HG03045 (cell line): ENCODE data around the gene UBE2U.
"Not testable (repeated sequence)": the region's sequence is repeated elsewhere in the genome, so short reads cannot be mapped to it uniquely, and the experiment has no call there.

Source experiments
- ATAC-seq: cut with Tn5 transposase; IDR thresholded peaks from one replicate; pipeline ENCODE4 v1.9.1; 2021; ENCODE audit warnings: mild to moderate bottlenecking, moderate library complexity; ENCODE audit not compliant: unreplicated experiment

UBE2U gene

GRCh38 chr1:64236541-64236954, 33.1 kb downstream of the UBE2U start:
- no peak for ATAC-seq

- not testable (repeated sequence) for ATAC-seq
These were observed 36.1 kb downstream of the UBE2U start for GRCh38 chr1:64239519-64239918.

GRCh38 chr1:64240206-64240605, 36.8 kb downstream of the UBE2U start:
- ATAC-seq, result no peak

- ATAC-seq, result no peak
These were observed 37.6 kb downstream of the UBE2U start for GRCh38 chr1:64241069-64241468.

GRCh38 chr1:64242895-64243756, 39.7 kb downstream of the UBE2U start:
- no peak for ATAC-seq

DNA sequence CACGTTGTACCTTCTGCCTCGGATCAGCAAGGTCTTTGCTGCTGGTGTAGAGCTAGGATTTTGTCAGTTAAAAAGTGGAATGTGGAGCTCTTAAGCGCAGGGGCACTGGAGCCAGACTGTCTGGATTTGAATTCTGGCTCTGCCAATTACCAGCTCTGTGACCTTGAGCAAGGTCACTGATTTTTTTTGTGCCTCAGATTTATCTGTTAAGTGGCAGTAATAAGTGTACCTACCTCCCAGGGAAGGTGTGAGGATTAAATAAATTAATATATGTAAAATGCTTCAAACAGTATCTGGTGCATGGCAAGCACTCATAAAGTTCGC, 40.3 kb downstream of the UBE2U start:
- ATAC-seq, result no peak

- no peak for ATAC-seq
These were observed 42.1 kb downstream of the UBE2U start for GRCh38 chr1:64245495-64245894.

DNA sequence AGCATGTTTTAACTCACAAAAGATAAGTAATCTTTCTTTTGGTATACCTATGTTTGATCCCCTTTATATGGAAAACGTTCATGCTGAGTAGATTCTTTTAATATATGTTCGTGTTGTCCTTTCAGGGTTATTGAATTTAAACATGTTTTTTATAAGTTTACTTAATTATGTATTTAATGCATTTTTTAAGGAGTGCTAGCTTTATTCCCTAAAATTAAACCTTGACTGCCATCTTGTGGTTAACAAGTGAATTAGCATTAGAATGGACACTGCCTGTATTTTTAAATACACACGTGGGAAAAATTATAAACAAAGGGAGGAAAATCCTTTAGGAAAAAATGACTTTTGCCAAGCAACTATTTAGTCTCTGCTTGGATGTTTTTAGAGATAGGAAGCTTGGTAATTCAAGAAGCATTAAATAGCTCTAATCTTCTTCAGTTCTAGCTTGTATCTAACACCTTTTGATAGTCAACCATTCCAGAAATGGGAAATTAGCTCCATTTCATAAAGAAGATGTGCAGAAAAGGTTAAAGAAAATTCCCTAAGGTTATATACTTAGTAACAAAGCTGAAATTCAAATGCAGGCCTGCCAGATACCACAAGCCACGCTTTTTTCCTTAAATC, 43.0 kb downstream of the UBE2U start:
- ATAC-seq, result no peak

- ATAC-seq, result no peak
These were observed 44.6 kb downstream of the UBE2U start for GRCh38 chr1:64248065-64248464.

DNA sequence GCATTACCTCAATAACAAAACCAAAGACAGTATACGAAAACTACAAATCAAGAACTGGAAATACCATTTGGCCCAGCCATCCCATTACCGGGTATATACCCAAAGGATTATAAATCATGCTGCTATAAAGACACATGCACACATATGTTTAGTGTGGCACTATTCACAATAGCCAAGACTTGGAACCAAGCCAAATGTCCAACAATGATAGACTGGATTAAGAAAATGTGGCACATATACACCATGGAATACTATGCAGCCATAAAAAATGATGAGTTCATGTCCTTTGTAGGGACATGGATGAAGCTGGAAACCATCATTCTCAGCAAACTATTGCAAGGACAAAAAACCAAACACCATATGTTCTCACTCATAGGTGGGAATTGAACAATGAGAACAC, 47.0 kb downstream of the UBE2U start:
- not testable (repeated sequence) for ATAC-seq

DNA sequence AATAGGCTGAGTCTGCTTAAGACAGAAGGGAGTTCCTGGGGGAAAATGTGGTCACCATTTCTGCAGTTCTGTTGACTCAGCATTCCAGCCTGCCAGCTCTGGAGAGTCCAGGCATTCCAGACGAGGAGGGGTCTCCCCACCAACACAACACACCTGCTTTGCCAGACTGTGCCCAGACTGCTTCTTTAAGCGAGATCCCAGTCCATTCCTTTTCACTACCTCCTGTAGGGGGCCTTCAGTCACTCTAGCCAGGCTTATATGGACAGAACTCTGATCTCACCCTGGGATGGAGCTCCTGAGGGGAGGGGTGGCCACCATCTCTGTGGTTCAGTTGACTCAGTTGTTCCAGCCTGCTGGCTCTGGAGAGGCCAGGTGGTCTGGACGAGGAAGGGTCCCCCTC, 48.5 kb downstream of the UBE2U start:
- no peak for ATAC-seq

GRCh38 chr1:64257233-64257632, 53.8 kb downstream of the UBE2U start:
- not testable (repeated sequence) for ATAC-seq

DNA sequence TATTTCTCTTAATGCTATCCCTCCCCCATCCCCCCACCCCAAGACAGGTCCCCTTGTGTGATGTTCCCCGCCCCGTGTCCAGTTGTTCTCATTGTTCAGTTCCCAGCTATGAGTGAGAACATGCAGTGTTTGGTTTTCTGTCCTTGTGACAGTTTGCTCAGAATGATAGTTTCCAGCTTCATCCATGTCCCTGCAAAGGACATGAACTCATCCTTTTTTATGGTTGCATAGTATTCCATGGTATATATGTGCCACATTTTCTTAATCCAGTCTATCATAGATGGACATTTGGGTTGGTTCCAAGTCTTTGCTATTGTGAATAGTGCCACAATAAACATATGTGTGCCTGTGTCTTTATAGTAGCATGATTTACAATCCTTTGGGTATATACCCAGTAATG, 55.0 kb downstream of the UBE2U start:
- not testable (repeated sequence) for ATAC-seq

DNA sequence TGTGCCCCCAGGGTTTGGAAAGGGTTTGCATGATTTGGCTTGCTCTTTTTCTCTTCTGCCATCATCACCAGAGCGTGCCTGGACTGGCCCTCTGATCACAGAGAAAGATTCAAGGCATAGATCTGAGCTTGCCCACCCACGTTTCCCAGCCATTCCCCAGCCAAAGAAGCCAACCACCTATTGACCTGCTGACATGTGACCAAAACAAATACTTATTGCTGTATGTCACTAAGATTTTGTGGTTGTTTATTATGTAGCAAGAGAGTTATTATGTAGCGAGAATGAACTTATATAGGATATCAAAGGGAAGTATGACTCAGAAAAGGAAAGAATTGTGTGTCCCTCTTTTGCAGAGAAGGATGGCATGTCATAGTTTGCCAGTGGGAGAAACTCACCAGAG, 59.9 kb downstream of the UBE2U start:
- ATAC-seq, result no peak

DNA sequence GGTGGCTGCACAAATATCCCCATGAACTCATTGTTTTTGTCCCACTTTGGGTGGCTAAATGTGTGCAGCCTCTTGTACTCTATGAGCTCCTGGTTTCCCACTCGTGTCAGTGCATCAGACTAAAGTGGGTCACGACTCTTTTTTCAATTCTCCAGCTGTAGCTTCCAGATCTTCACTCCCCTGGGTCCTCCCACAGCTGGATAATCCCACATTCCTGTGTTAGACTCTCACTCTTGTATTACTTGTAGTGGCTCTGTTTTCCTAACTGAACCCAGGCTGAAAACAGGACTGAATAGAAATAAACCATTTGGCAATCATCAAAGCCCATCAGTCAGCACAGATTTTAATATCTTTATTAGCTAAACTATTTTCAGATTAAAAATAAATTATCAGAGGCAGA, 60.4 kb downstream of the UBE2U start:
- no peak for ATAC-seq

GRCh38 chr1:64265141-64265540, 61.7 kb downstream of the UBE2U start:
- no peak for ATAC-seq

DNA sequence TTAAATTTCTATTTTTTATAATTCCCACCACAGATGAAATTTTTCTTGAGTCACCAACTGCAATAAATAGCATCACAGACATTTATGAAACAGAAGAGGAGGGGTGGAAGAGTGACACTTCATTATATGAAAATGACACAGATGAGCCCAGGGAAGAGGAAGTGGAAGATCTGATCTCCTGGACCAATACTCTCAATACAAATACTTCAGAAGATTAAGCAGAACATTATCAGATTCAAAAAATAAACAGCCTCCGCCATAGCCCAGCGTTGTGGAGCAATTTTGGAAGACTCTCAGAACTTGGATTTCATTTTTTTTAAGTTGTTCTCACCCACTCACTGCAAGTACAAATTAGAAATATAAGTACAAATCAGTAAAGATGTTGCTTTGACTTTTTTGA, 63.6 kb downstream of the UBE2U start:
- no peak for ATAC-seq

DNA sequence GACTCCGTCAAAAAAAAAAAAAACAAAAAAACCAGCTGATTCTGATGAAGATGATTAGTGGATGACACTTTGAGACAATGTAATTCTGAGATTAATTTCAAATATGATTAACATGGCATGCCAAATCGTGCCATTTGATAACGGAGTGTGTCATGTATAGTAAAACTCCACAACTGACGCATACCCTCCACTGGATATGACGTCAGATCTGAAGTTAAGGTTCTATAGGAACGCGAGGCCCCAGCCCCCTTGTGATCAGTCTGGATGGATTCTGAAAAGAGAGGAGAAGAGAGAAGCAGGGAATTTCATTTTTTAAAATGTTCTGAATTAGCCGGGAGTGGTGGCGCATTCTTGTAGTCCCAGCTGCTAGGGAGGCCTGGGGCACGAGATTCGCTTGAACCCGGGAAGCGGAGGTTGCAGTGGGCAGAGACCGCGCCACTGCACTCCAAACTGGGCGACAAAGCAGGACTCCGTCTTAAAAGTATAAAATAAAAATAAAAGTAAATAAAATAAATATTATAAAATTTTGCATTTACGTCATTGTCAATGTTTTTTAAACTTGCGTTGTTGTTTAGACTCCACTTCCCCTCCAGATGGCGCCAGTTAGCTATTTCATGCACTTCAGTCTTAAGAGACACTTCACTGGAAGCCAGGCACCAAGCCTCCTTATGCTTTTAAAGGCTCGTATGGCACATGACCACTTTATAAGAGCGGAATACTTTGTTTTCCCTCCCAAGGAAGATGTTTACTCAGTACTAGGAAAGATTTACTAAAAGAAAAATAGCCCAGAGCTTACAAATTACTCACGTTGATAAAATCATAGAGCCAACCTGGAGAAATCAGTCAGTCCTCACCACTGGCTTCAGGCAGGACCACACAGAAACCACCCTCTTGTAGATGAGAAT, 65.5 kb downstream of the UBE2U start:
- no peak for ATAC-seq

DNA sequence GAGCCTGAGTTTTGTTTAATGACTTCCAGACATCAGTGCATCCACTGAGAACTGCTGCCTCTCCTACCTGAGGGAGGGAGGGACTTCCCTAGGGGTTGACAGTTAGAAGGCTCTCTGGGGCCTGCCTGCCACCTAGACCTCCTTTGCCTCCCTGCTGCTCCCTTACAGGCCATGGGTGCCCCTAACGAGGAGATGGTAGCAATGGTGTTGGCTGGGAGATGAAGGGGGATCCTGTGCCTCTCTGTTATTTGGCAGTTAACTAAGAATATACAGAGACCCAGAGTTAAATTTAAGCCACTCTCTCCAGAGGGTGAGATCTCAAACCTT, 66.1 kb downstream of the UBE2U start:
- no peak for ATAC-seq

DNA sequence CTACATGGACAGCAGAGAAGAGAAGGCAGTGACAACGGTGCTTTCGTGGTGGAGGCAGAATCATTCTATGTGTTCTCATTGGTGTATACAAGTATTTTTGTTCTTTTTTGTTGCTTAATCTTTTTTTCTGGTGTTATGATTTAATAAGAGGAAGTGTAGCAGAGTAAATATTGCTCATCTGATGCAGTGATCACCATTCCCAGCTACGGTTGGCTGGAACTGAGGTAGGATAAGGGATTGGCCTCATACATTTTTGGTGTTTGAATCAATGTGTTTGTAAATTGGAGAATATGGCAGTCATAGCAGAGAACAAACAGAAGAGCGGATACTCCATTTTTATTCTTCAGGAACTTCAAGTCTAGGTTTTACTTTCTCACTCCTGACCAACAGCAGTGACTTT, 76.6 kb downstream of the UBE2U start:
- ATAC-seq, result no peak

- ATAC-seq, result no peak
These were observed 78.9 kb downstream of the UBE2U start for GRCh38 chr1:64282351-64282750.

GRCh38 chr1:64287071-64287470, 83.6 kb downstream of the UBE2U start:
- ATAC-seq, result no peak
